CD4-positive, CD25-positive, alpha-beta regulatory T cell (primary cell): ENCODE results near the gene MVK. TPM values are rescaled to one million over a fixed set of nuclear protein-coding genes. Genes with fewer than 3 reads are reported as not detected.
"Not testable (repeated sequence)": the region's sequence is repeated elsewhere in the genome, so short reads cannot be mapped to it uniquely, and the experiment has no call there.

ENCODE experiments used
- ATAC-seq, 2 donors: fragments of 150-1000 bp; cut with Tn5 transposase; one replicate each; pipeline ENCODE4 v1.10.0; 2021; ENCODE audit warnings: low read depth in 2 of 2, moderate number of reproducible peaks in 2 of 2, moderate library complexity in 1 of 2
- DNase-seq, 3 donors: peaks; one replicate each; pipeline versions ENCODE4 v3.0.0 to v3.0.0-alpha.2; 2012 to 2022; ENCODE audit warnings: mixed read lengths in 1 of 3
- H3K27ac ChIP-seq: one replicate; pipeline ENCODE4 v1.7.0; 2013; ENCODE audit warnings: mild to moderate bottlenecking, low read length; ENCODE audit not compliant: insufficient read depth, poor library complexity, severe bottlenecking
- H3K27me3 ChIP-seq: one replicate; pipeline ENCODE4 v1.7.0; 2013; ENCODE audit warnings: low read length; ENCODE audit not compliant: control insufficient read depth, insufficient read depth
- H3K36me3 ChIP-seq: one replicate; pipeline ENCODE4 v1.7.0; 2013; ENCODE audit warnings: mild to moderate bottlenecking, low read length, moderate library complexity; ENCODE audit not compliant: control insufficient read depth, insufficient read depth
- H3K4me1 ChIP-seq: 2 replicates; pipeline ENCODE4 v1.7.0; 2013; ENCODE audit warnings: mild to moderate bottlenecking, low read length; ENCODE audit not compliant: insufficient read depth, control insufficient read depth, poor library complexity, severe bottlenecking
- H3K4me3 ChIP-seq: one replicate; pipeline ENCODE4 v1.7.0; 2013; ENCODE audit warnings: low read depth, mild to moderate bottlenecking, low read length, moderate library complexity
- H3K9me3 ChIP-seq, 2 experiments: 1 replicate in 1 of 2; 2 replicates in 1 of 2; pipeline ENCODE4 v1.7.0; 2013; ENCODE audit warnings: low read length in 2 of 2, mild to moderate bottlenecking in 1 of 2, moderate library complexity in 1 of 2; ENCODE audit not compliant: control insufficient read depth in 2 of 2
- H3K27ac Mint-ChIP-seq, 3 donors: one replicate each; pipeline ENCODE4 v1.8.0; 2020 to 2022; ENCODE audit warnings: mild to moderate bottlenecking in 3 of 3, mixed read lengths in 3 of 3, moderate library complexity in 2 of 3
- H3K27me3 Mint-ChIP-seq: one replicate; pipeline ENCODE4 v1.8.0; 2022; ENCODE audit warnings: mild to moderate bottlenecking, mixed read lengths
- H3K36me3 Mint-ChIP-seq: one replicate; pipeline ENCODE4 v1.8.0; 2020; ENCODE audit warnings: mixed read lengths
- H3K4me1 Mint-ChIP-seq, 4 donors: one replicate each; pipeline ENCODE4 v1.8.0; 2020 to 2022; ENCODE audit warnings: mixed read lengths in 4 of 4, mild to moderate bottlenecking in 1 of 4
- H3K4me3 Mint-ChIP-seq, 4 donors: one replicate each; pipeline ENCODE4 v1.8.0; 2020 to 2022; ENCODE audit warnings: mild to moderate bottlenecking in 4 of 4, mixed read lengths in 4 of 4, moderate library complexity in 3 of 4
- H3K9me3 Mint-ChIP-seq, 7 donors: one replicate each; pipeline ENCODE4 v1.8.0; 2020 to 2022; ENCODE audit warnings: mixed read lengths in 7 of 7, mild to moderate bottlenecking in 3 of 7, moderate library complexity in 2 of 7
- polyA plus RNA-seq, 4 donors: library from polyadenylated mRNA; unstranded; fragments of 300-500 nt; fragmentation: Illumina TruSeq; gene quantifications; one replicate each; pipeline ENCODE4 v1.2.3, GENCODE V29; 2021
- total RNA-seq: library from RNA; stranded (reverse); gene quantifications from one replicate; pipeline ENCODE4 v1.2.3, GENCODE V29; 2022

Gene MVK
- total and polyA plus RNA-seq, 5 donors from 2014 or later, result 2.2 to 16.2 (median 3.8) TPM

GRCh38 chr12:109600481-109600880, 26.9 kb downstream of the MVK start:
- H3K9me3 Mint-ChIP-seq, result no peaks in the 10 kb centered on the region
- peaks cover 0 to 15% (median 3%) of the 10 kb centered on the region in 4 donors for H3K4me1 Mint-ChIP-seq
- Histone ChIP-seq H3K36me3 (no peaks in the 10 kb centered on the region), H3K9me3 (no peaks in the 10 kb centered on the region), H3K4me1 (peaks cover 4% of the 10 kb centered on the region), H3K27me3 (no peaks in the 10 kb centered on the region), H3K27ac (no peak overlapping the region), H3K4me3 (no peak overlapping the region)
- H3K27me3 Mint-ChIP-seq, result peaks cover 11% of the 10 kb centered on the region
- no peaks in the 10 kb centered on the region for H3K36me3 Mint-ChIP-seq
- ATAC-seq (no peak), DNase-seq (no peak)
- H3K4me3 Mint-ChIP-seq, result no peak overlapping the region
- H3K27ac Mint-ChIP-seq, result no peak overlapping the region

DNA sequence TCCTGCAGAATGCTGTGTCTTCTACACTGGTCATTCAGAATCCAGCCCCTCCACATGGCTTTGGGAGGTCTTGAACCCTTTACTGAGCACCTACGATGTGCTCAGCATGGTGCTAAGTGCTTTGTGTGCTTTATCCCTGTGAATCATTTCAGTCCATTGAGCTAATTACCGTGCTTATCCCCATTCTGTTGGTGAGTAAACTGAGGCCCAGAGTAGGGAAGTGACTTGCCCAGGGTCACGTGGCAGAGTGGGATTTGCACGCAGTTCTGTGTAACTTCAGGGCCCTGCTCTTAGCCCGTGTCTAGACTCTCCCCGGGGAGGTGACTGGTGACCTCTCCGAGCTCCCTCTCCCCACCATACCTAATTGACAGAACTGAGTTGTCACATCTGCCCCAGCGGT, 27.4 kb downstream of the MVK start:
- H3K36me3 ChIP-seq, result no peaks in the 10 kb centered on the region
- peaks cover 11% of the 10 kb centered on the region for H3K27me3 Mint-ChIP-seq
- ATAC-seq, result no peak
- no peaks in the 10 kb centered on the region for H3K9me3 ChIP-seq
- no peaks in the 10 kb centered on the region for H3K27me3 ChIP-seq
- no peak overlapping the region for H3K4me3 ChIP-seq
- peak overlapping the region in 1 of 3 donors; percentile 76 for H3K27ac Mint-ChIP-seq
- H3K4me1 Mint-ChIP-seq, result peaks cover 0 to 11% (median 0%) of the 10 kb centered on the region in 4 donors
- H3K9me3 Mint-ChIP-seq, result no peaks in the 10 kb centered on the region
- no peak for DNase-seq
- H3K4me3 Mint-ChIP-seq, result peak overlapping the region in 1 of 4 donors; percentile 8
- no peaks in the 10 kb centered on the region for H3K36me3 Mint-ChIP-seq
- no peak overlapping the region for H3K27ac ChIP-seq
- H3K4me1 ChIP-seq, result peaks cover 4% of the 10 kb centered on the region

GRCh38 chr12:109601557-109601956, 28.0 kb downstream of the MVK start:
- Histone ChIP-seq H3K4me3 (no peak overlapping the region), H3K4me1 (peaks cover 4% of the 10 kb centered on the region), H3K36me3 (no peaks in the 10 kb centered on the region), H3K27ac (no peak overlapping the region), H3K27me3 (no peaks in the 10 kb centered on the region), H3K9me3 (no peaks in the 10 kb centered on the region)
- Mint-ChIP-seq H3K4me3 (no peak overlapping the region), H3K27me3 (peaks cover 11% of the 10 kb centered on the region), H3K27ac (no peak overlapping the region), H3K4me1 (peaks cover 0 to 11% (median 0%) of the 10 kb centered on the region in 4 donors), H3K36me3 (no peaks in the 10 kb centered on the region), H3K9me3 (no peaks in the 10 kb centered on the region)
- DNase-seq (no peak), ATAC-seq (no peak)

- not testable (repeated sequence) for H3K4me1 ChIP-seq, H3K4me3 ChIP-seq, H3K36me3 Mint-ChIP-seq, ATAC-seq, DNase-seq, H3K4me3 Mint-ChIP-seq, H3K27me3 ChIP-seq, H3K27ac ChIP-seq, H3K4me1 Mint-ChIP-seq, H3K9me3 ChIP-seq, H3K9me3 Mint-ChIP-seq, H3K36me3 ChIP-seq
- H3K27ac Mint-ChIP-seq, result peak overlapping the region in 1 of 3 donors; percentile 46
- H3K27me3 Mint-ChIP-seq, result peaks cover 11% of the 10 kb centered on the region
These were observed 28.5 kb downstream of the MVK start for GRCh38 chr12:109602132-109602531.

- no peak overlapping the region for H3K4me3 Mint-ChIP-seq
- no peak overlapping the region for H3K4me3 ChIP-seq
- H3K27me3 ChIP-seq, result no peaks in the 10 kb centered on the region
- no peaks in the 10 kb centered on the region for H3K36me3 Mint-ChIP-seq
- DNase-seq, result no peak
- H3K27ac ChIP-seq, result no peak overlapping the region
- H3K4me1 ChIP-seq, result no peaks in the 10 kb centered on the region
- no peak overlapping the region for H3K27ac Mint-ChIP-seq
- H3K9me3 Mint-ChIP-seq, result no peaks in the 10 kb centered on the region
- peaks cover 21% of the 10 kb centered on the region for H3K27me3 Mint-ChIP-seq
- no peaks in the 10 kb centered on the region for H3K36me3 ChIP-seq
- H3K4me1 Mint-ChIP-seq, result no peaks in the 10 kb centered on the region
- no peaks in the 10 kb centered on the region for H3K9me3 ChIP-seq
- ATAC-seq, result no peak
These were observed 30.6 kb downstream of the MVK start for GRCh38 chr12:109604132-109604585.

- Histone ChIP-seq H3K27me3 (no peaks in the 10 kb centered on the region), H3K36me3 (no peaks in the 10 kb centered on the region), H3K27ac (no peak overlapping the region), H3K9me3 (no peaks in the 10 kb centered on the region), H3K4me1 (no peaks in the 10 kb centered on the region), H3K4me3 (no peak overlapping the region)
- ATAC-seq (no peak), DNase-seq (no peak)
- no peaks in the 10 kb centered on the region for H3K36me3 Mint-ChIP-seq
- no peaks in the 10 kb centered on the region for H3K9me3 Mint-ChIP-seq
- no peak overlapping the region for H3K4me3 Mint-ChIP-seq
- no peaks in the 10 kb centered on the region for H3K4me1 Mint-ChIP-seq
- no peak overlapping the region for H3K27ac Mint-ChIP-seq
- peaks cover 25% of the 10 kb centered on the region for H3K27me3 Mint-ChIP-seq
These were observed 31.4 kb downstream of the MVK start for GRCh38 chr12:109605016-109605415.

GRCh38 chr12:109605599-109606228, 32.1 kb downstream of the MVK start:
- Mint-ChIP-seq H3K4me3 (no peak overlapping the region), H3K27me3 (peaks cover 27% of the 10 kb centered on the region), H3K27ac (no peak overlapping the region), H3K4me1 (no peaks in the 10 kb centered on the region), H3K36me3 (no peaks in the 10 kb centered on the region), H3K9me3 (no peaks in the 10 kb centered on the region)
- no peaks in the 10 kb centered on the region for H3K9me3 ChIP-seq
- H3K4me3 ChIP-seq, result no peak overlapping the region
- H3K27ac ChIP-seq, result no peak overlapping the region
- no peaks in the 10 kb centered on the region for H3K27me3 ChIP-seq
- no peak for ATAC-seq
- DNase-seq, result no peak
- H3K4me1 ChIP-seq, result no peaks in the 10 kb centered on the region
- no peaks in the 10 kb centered on the region for H3K36me3 ChIP-seq

GRCh38 chr12:109606320-109607028, 32.9 kb downstream of the MVK start:
- H3K4me1 Mint-ChIP-seq, result no peaks in the 10 kb centered on the region
- no peak overlapping the region for H3K27ac Mint-ChIP-seq
- no peak overlapping the region for H3K4me3 ChIP-seq
- H3K9me3 ChIP-seq, result no peaks in the 10 kb centered on the region
- H3K27ac ChIP-seq, result no peak overlapping the region
- H3K4me1 ChIP-seq, result no peaks in the 10 kb centered on the region
- no peaks in the 10 kb centered on the region for H3K27me3 ChIP-seq
- ATAC-seq (no peak), DNase-seq (no peak)
- H3K9me3 Mint-ChIP-seq, result no peaks in the 10 kb centered on the region
- H3K36me3 ChIP-seq, result no peaks in the 10 kb centered on the region
- H3K4me3 Mint-ChIP-seq, result no peak overlapping the region
- peaks cover 29% of the 10 kb centered on the region for H3K27me3 Mint-ChIP-seq
- H3K36me3 Mint-ChIP-seq, result no peaks in the 10 kb centered on the region
